Tibial nerve (tissue), 4 donors: ENCODE data around the gene CECR2. TPM values are rescaled to one million over a fixed set of nuclear protein-coding genes. Genes with fewer than 3 reads are reported as not detected.
"Not testable (repeated sequence)": the region's sequence is repeated elsewhere in the genome, so short reads cannot be mapped to it uniquely, and the experiment has no call there.

ENCODE experiments used
- DNase-seq, 2 donors: peaks; one replicate each; pipeline ENCODE4 v3.0.0-alpha.2; 2019; ENCODE audit warnings: low spot score in 2 of 2
- H3K27ac ChIP-seq, 4 donors: fragments of 200-600 bp; sonication (generic) in 3 of 4; one replicate each; pipeline ENCODE4 v1.5.1; 2017 to 2019; ENCODE audit warnings: mild to moderate bottlenecking in 1 of 4
- H3K27me3 ChIP-seq, 2 donors: fragments of 200-600 bp; sonication (generic) in 1 of 2; one replicate each; pipeline versions ENCODE4 v1.5.1 to v1.6.0; 2017 to 2019
- H3K36me3 ChIP-seq, 3 donors: fragments of 200-600 bp; sonication (generic); one replicate each; pipeline ENCODE4 v1.5.1; 2018 to 2019
- H3K4me1 ChIP-seq, 4 donors: fragments of 200-600 bp; sonication (generic) in 3 of 4; one replicate each; pipeline ENCODE4 v1.5.1; 2017 to 2019
- H3K4me3 ChIP-seq, 4 donors: fragments of 200-600 bp; sonication (generic) in 3 of 4; one replicate each; pipeline ENCODE4 v1.5.1; 2017 to 2019; ENCODE audit warnings: mild to moderate bottlenecking in 1 of 4, moderate library complexity in 1 of 4
- H3K9me3 ChIP-seq, 4 donors: fragments of 200-600 bp; sonication (generic) in 3 of 4; one replicate each; pipeline ENCODE4 v1.5.1; 2017 to 2019
- CTCF ChIP-seq, 5 experiments: fragments of 200-600 bp in 3 of 5; fragments of 450-650 bp in 2 of 5; sonication (generic) in 3 of 5; IDR thresholded peaks; one replicate each; pipeline ENCODE4 v1.5.1; 2016 to 2019; ENCODE audit warnings: antibody characterized with exemption in 5 of 5, mild to moderate bottlenecking in 3 of 5, moderate library complexity in 2 of 5
- EP300 ChIP-seq, 2 donors: sonication (generic); formaldehyde crosslinking; IDR thresholded peaks; one replicate each; pipeline ENCODE4 v1.6.1; 2017; ENCODE audit warnings: antibody characterized with exemption in 2 of 2, mild to moderate bottlenecking in 1 of 2
- POLR2A ChIP-seq, 2 donors: fragments of 450-650 bp; IDR thresholded peaks; one replicate each; pipeline ENCODE4 v1.6.1; 2017; ENCODE audit warnings: antibody characterized with exemption in 2 of 2, mild to moderate bottlenecking in 2 of 2, moderate library complexity in 2 of 2
- WGBS, 2 donors: methylation state at CpG; one replicate each; pipeline ENCODE4 v1.1.5; 2018; 5-methylcytosine and 5-hydroxymethylcytosine counted together
- total RNA-seq, 4 donors: library from RNA; depleted of rRNA; stranded (reverse); fragments of >200 nt; gene quantifications; one replicate each; pipeline ENCODE4 v1.1.0, GENCODE V29; 2016

CECR2 gene
- total RNA-seq, 4 donors from 2014 or later: 2.4 to 5.1 (median 3.6) TPM

GRCh38 chr22:17423616-17424015 lies 54.4 kb downstream of the CECR2 start:
- no peak overlapping the region for H3K4me3 ChIP-seq
- H3K27ac ChIP-seq: no peak overlapping the region
- H3K4me1 ChIP-seq: no peaks in the 10 kb centered on the region
- TF ChIP-seq EP300 (IDR thresholded peaks at IDR 0.05): no peak
- TF ChIP-seq POLR2A (IDR thresholded peaks at IDR 0.05): no peak
- no peak for TF ChIP-seq CTCF (IDR thresholded peaks at IDR 0.05)
- no peaks in the 10 kb centered on the region for H3K36me3 ChIP-seq
- 87% methylated on average over 6 of the region's 6 CpGs for WGBS, 2 donors
- DNase-seq: no peak
- H3K9me3 ChIP-seq: no peaks in the 10 kb centered on the region
- H3K27me3 ChIP-seq: no peaks in the 10 kb centered on the region

DNA sequence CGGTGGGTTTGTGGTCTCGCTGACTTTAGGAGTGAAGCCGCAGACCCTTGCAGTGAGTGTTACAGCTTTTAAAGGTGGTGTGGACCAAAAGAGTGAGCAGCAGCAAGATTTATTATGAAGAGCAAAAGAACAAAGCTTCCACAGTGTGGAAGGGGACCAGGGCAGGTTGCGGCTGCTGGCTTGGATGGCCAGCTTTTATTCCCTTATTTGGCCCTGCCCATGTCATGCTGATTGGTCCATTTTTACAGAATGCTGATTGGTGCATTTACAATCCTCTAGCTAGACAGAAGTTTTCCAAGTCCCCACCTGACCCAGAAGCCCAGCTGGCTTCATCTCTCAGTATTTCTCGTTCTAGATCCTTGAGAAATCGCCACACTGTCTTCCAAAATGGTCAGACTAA lies 58.3 kb downstream of the CECR2 start:
- not testable (repeated sequence) for H3K27ac ChIP-seq, H3K9me3 ChIP-seq, H3K4me3 ChIP-seq, H3K4me1 ChIP-seq, H3K36me3 ChIP-seq, DNase-seq, H3K27me3 ChIP-seq
- 88% methylated on average over 6 of the region's 6 CpGs for whole genome bisulfite sequencing, 2 donors

DNA sequence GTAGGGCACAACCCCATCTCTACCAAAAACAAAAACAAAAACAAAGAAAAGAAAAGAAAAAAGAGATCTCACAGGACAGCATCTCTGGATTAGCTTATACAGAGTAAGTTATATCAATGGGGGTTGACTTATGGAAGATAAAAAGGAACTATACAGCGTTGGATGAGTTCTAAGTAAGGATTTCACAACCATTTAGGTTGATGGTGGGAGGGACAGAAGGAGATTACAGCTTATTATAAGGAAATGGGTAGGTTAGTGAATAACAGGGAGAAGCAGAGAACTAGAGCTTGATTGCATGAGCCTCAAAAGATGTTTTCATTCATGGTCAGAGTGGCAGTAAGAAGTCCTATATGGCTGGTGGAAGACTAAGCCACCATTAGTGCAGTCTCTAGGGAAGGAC lies 60.3 kb downstream of the CECR2 start:
- Histone ChIP-seq H3K27ac (no peak overlapping the region), H3K4me3 (no peak overlapping the region), H3K27me3 (no peaks in the 10 kb centered on the region), H3K4me1 (peaks cover 0 to 9% (median 0%) of the 10 kb centered on the region in 4 donors), H3K36me3 (no peaks in the 10 kb centered on the region), H3K9me3 (no peaks in the 10 kb centered on the region)
- 88 to 96% methylated on average over 1 of the region's 1 CpG for WGBS, 2 donors
- no peak for TF ChIP-seq POLR2A (IDR thresholded peaks at IDR 0.05)
- no peak for TF ChIP-seq EP300 (IDR thresholded peaks at IDR 0.05)
- TF ChIP-seq CTCF (IDR thresholded peaks at IDR 0.05): no peak
- DNase-seq: no peak

DNA sequence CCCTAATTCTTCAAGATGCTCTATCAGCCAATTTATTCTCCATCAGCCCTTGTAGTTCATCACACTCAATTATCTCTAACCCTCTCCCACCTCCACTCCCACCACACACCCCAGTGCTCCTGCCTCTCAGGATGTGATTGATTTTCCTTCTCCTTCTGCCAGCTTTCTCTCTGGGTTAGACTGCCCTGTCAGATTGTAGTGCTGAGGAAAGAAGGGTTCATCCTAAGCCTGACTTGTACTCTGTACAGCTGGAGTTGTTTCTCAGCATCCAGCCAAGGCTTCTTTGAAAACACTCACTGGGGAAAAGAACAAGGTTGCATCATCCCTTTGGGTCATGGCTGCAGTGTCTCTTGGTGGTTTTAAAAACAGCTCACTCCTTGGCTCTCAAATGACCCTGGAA lies 61.2 kb downstream of the CECR2 start:
- DNase-seq: peak in 1 of 2 donors; percentile 33

GRCh38 chr22:17431179-17431578 lies 61.9 kb downstream of the CECR2 start:
- 63 to 89% methylated on average over 1 of the region's 1 CpG for WGBS, 2 donors
- H3K27me3 ChIP-seq: no peaks in the 10 kb centered on the region

More for the DNA sequence above, 61.2 kb downstream of the CECR2 start:
- H3K9me3 ChIP-seq: no peaks in the 10 kb centered on the region
- H3K4me3 ChIP-seq: no peak overlapping the region
- H3K36me3 ChIP-seq: no peaks in the 10 kb centered on the region
- peaks cover 0 to 9% (median 0%) of the 10 kb centered on the region in 4 donors for H3K4me1 ChIP-seq
- H3K27me3 ChIP-seq: no peaks in the 10 kb centered on the region
- H3K27ac ChIP-seq: no peak overlapping the region
- no peak for TF ChIP-seq CTCF (IDR thresholded peaks at IDR 0.05)
- TF ChIP-seq POLR2A (IDR thresholded peaks at IDR 0.05): no peak
- peak in 1 of 2 donors; percentile 32 for TF ChIP-seq EP300 (IDR thresholded peaks at IDR 0.05)

More at GRCh38 chr22:17431179-17431578, 61.9 kb downstream of the CECR2 start:
- H3K36me3 ChIP-seq: no peaks in the 10 kb centered on the region
- TF ChIP-seq EP300 (IDR thresholded peaks at IDR 0.05) (no peak), CTCF (IDR thresholded peaks at IDR 0.05) (no peak), POLR2A (IDR thresholded peaks at IDR 0.05) (no peak)
- no peak overlapping the region for H3K27ac ChIP-seq
- no peak for DNase-seq
- H3K4me3 ChIP-seq: no peak overlapping the region
- H3K4me1 ChIP-seq: peaks cover 0 to 12% (median 0%) of the 10 kb centered on the region in 4 donors
- no peaks in the 10 kb centered on the region for H3K9me3 ChIP-seq
